Spinal cord (tissue), 10 donors: ENCODE data around the gene ALKBH7. TPM values are rescaled to one million over a fixed set of nuclear protein-coding genes. Genes with fewer than 3 reads are reported as not detected.

Experiments
- DNase-seq, 6 donors: peaks; one replicate each; pipeline versions ENCODE4 v3.0.0 to v3.0.0-alpha.2; 2013 to 2015; ENCODE audit warnings: low spot score in 6 of 6, low read depth in 4 of 6
- H3K27ac ChIP-seq: one replicate; pipeline ENCODE4 v1.5.1; 2013; ENCODE audit warnings: low read depth, low read length, control low read depth
- H3K27me3 ChIP-seq: one replicate; pipeline ENCODE4 v1.6.1; 2013; ENCODE audit warnings: low read length; ENCODE audit not compliant: control insufficient read depth, insufficient read depth
- H3K36me3 ChIP-seq: one replicate; pipeline ENCODE4 v1.6.1; 2013; ENCODE audit warnings: low read length; ENCODE audit not compliant: control insufficient read depth, insufficient read depth
- H3K4me1 ChIP-seq: one replicate; pipeline ENCODE4 v1.6.1; 2013; ENCODE audit warnings: low read length; ENCODE audit not compliant: control insufficient read depth, insufficient read depth
- H3K4me3 ChIP-seq: one replicate; pipeline ENCODE4 v1.5.1; 2013; ENCODE audit warnings: low read depth, low read length, control low read depth
- H3K9me3 ChIP-seq: one replicate; pipeline ENCODE4 v1.6.1; 2013; ENCODE audit warnings: low read length; ENCODE audit not compliant: control insufficient read depth, insufficient read depth
- WGBS: methylation state at CpG from one replicate; pipeline ENCODE4 v1.1.5; 2013; ENCODE audit warnings: missing lambda C conversion rate; ENCODE audit not compliant: insufficient coverage; 5-methylcytosine and 5-hydroxymethylcytosine counted together
- polyA plus RNA-seq, 2 donors: library from polyadenylated mRNA; unstranded; fragments of 120-200 nt; gene quantifications; one replicate each; pipeline ENCODE4 v1.2.1, GENCODE V29; 2013; ENCODE audit not compliant: insufficient read length in 2 of 2
- small RNA-seq: library from RNA; depleted of rRNA; stranded (forward); fragments of <200 nt; gene quantifications from one replicate; pipeline ENCODE3, GENCODE V24; 2014; ENCODE audit warnings: low replicate concordance
- total RNA-seq, 2 donors: library from RNA; depleted of rRNA in 1 of 2; stranded (reverse); fragments of 120-200 nt in 1 of 2; fragments of >200 nt in 1 of 2; gene quantifications; one replicate each; pipeline versions ENCODE4 v1.2.3 to v1.2.4, GENCODE V29; 2013 to 2014
- donor health status: healthy.

ALKBH7 gene
- total and polyA plus RNA-seq, 4 donors: 25.8 to 85.6 (median 78.2) TPM

GRCh38 chr19:6418562-6418932, 46.0 kb downstream of the ALKBH7 start:
- Histone ChIP-seq H3K36me3 (peaks cover 86% of the 10 kb centered on the region), H3K9me3 (no peaks in the 10 kb centered on the region), H3K4me1 (peaks cover 29% of the 10 kb centered on the region), H3K27ac (no peak overlapping the region), H3K4me3 (no peak overlapping the region), H3K27me3 (no peaks in the 10 kb centered on the region)
- DNase-seq: no peak
- WGBS: 94% methylated on average over 19 of the region's 19 CpGs

- Histone ChIP-seq H3K4me3 (no peak overlapping the region), H3K9me3 (no peaks in the 10 kb centered on the region), H3K27ac (no peak overlapping the region), H3K36me3 (peaks cover 62% of the 10 kb centered on the region), H3K27me3 (no peaks in the 10 kb centered on the region), H3K4me1 (peaks cover 42% of the 10 kb centered on the region)
- no peak for DNase-seq
- WGBS: 88% methylated on average over 13 of the region's 20 CpGs
Observed at GRCh38 chr19:6421075-6422014, 48.8 kb downstream of the ALKBH7 start.

GRCh38 chr19:6423499-6424194, 51.1 kb downstream of the ALKBH7 start:
- WGBS: 2% methylated on average over 17 of the region's 20 CpGs
- peak overlapping the region; percentile 76 for H3K27ac ChIP-seq
- H3K4me3 ChIP-seq: peak overlapping the region; percentile 72
- peak in 1 of 6 donors; percentile 41 for DNase-seq
- H3K27me3 ChIP-seq: no peaks in the 10 kb centered on the region
- peaks cover 46% of the 10 kb centered on the region for H3K36me3 ChIP-seq
- H3K9me3 ChIP-seq: no peaks in the 10 kb centered on the region
- peaks cover 33% of the 10 kb centered on the region for H3K4me1 ChIP-seq

- peak in 1 of 6 donors; percentile 40 for DNase-seq
- H3K27ac ChIP-seq: peak within 1 kb of the TSS; percentile 94
- H3K4me1 ChIP-seq: peaks cover 33% of the 10 kb centered on the region
- H3K4me3 ChIP-seq: peak within 1 kb of the TSS; percentile 72
- H3K27me3 ChIP-seq: no peaks in the 10 kb centered on the region
- peaks cover 38% of the 10 kb centered on the region for H3K36me3 ChIP-seq
- no peaks in the 10 kb centered on the region for H3K9me3 ChIP-seq
- WGBS: under 1% methylated on average over 107 of the region's 114 CpGs
Observed at GRCh38 chr19:6424195-6424938, 51.8 kb downstream of the ALKBH7 start, which contains the start of gene KHSRP. Gene KHSRP, minus strand, starts transcription at chr19:6424811. Its CDS starts 110 bp downstream, at chr19:6424701.

Small RNA genes within 50 kb of the gene (small RNA-seq; reads per million reads assigned to genes)
- gene MIR6790 (not detected), gene MIR6885 (not detected)

Other genes starting within 250 kb of the ALKBH7 start
- under 1 TPM; 0.17 to 0.40 TPM for gene ACSBG2, start 237.1 kb upstream of the ALKBH7 start, total RNA-seq
- gene ACSBG2, start 237.1 kb upstream of the ALKBH7 start, polyA plus RNA-seq: 1 to 10 TPM in 1 of 2 donors, under 1 TPM in 1; 0.51 to 2.5 TPM
- 10 to 100 TPM; 11.5 to 32.4 TPM for gene MLLT1, start 92.8 kb upstream of the ALKBH7 start, total RNA-seq
- 100 to 1,000 TPM; 129 to 132 TPM for gene MLLT1, start 92.8 kb upstream of the ALKBH7 start, polyA plus RNA-seq
- under 1 TPM in 1 of 2 donors, not detected in 1; 0.11 TPM for gene ACER1, start 39.2 kb upstream of the ALKBH7 start, total RNA-seq
- gene ACER1, start 39.2 kb upstream of the ALKBH7 start, polyA plus RNA-seq: under 1 TPM in 1 of 2 donors, not detected in 1; 0.11 TPM
- 10 to 100 TPM; 20.1 to 65.7 TPM for gene CLPP, start 11.3 kb upstream of the ALKBH7 start, total RNA-seq
- gene CLPP, start 11.3 kb upstream of the ALKBH7 start, polyA plus RNA-seq: 10 to 100 TPM; 87.2 to 88.3 TPM
- gene PSPN, start 3.1 kb downstream of the ALKBH7 start, total RNA-seq: 1 to 10 TPM; 1.1 to 2.6 TPM
- 1 to 10 TPM; 3.1 to 3.7 TPM for gene PSPN, start 3.1 kb downstream of the ALKBH7 start, polyA plus RNA-seq
- 10 to 100 TPM; 26.2 to 48.9 TPM for gene GTF2F1, start 20.4 kb downstream of the ALKBH7 start, total RNA-seq
- gene GTF2F1, start 20.4 kb downstream of the ALKBH7 start, polyA plus RNA-seq: 10 to 100 TPM; 82.9 to 97.3 TPM
- 10 to 100 TPM; 68.3 to 95.4 TPM for gene KHSRP, start 52.0 kb downstream of the ALKBH7 start, total RNA-seq
- 100 to 1,000 TPM; 300 to 317 TPM for gene KHSRP, start 52.0 kb downstream of the ALKBH7 start, polyA plus RNA-seq
- under 1 TPM; 0.83 to 0.99 TPM for gene SLC25A41, start 61.0 kb downstream of the ALKBH7 start, total RNA-seq
- 1 to 10 TPM; 5.5 to 5.6 TPM for gene SLC25A41, start 61.0 kb downstream of the ALKBH7 start, polyA plus RNA-seq
- 10 to 100 TPM; 57.9 to 61.1 TPM for gene SLC25A23, start 87.0 kb downstream of the ALKBH7 start, total RNA-seq
- gene SLC25A23, start 87.0 kb downstream of the ALKBH7 start, polyA plus RNA-seq: 100 to 1,000 TPM; 155 to 220 TPM
- gene CRB3, start 91.5 kb downstream of the ALKBH7 start, total RNA-seq: under 1 TPM; 0.20 to 0.44 TPM
- gene CRB3, start 91.5 kb downstream of the ALKBH7 start, polyA plus RNA-seq: 1 to 10 TPM in 1 of 2 donors, under 1 TPM in 1; 0.62 to 1.2 TPM
- under 1 TPM; 0.28 to 0.59 TPM for gene DENND1C, start 109.0 kb downstream of the ALKBH7 start, total RNA-seq
- 1 to 10 TPM; 2.2 to 2.4 TPM for gene DENND1C, start 109.0 kb downstream of the ALKBH7 start, polyA plus RNA-seq
- gene TUBB4A, start 129.5 kb downstream of the ALKBH7 start, total RNA-seq: 100 to 1,000 TPM in 1 of 2 donors, 10 to 100 TPM in 1; 42.2 to 121 TPM
- gene TUBB4A, start 129.5 kb downstream of the ALKBH7 start, polyA plus RNA-seq: 100 to 1,000 TPM; 565 to 644 TPM
- gene TNFSF9, start 158.2 kb downstream of the ALKBH7 start, total RNA-seq: 1 to 10 TPM; 1.5 to 4.0 TPM
- 1 to 10 TPM; 5.6 to 6.8 TPM for gene TNFSF9, start 158.2 kb downstream of the ALKBH7 start, polyA plus RNA-seq
- not detected for gene CD70, start 218.4 kb downstream of the ALKBH7 start, total RNA-seq
- not detected for gene CD70, start 218.4 kb downstream of the ALKBH7 start, polyA plus RNA-seq